ENCODE measurements around the gene SMOC2.

SMOC2 gene

DNA sequence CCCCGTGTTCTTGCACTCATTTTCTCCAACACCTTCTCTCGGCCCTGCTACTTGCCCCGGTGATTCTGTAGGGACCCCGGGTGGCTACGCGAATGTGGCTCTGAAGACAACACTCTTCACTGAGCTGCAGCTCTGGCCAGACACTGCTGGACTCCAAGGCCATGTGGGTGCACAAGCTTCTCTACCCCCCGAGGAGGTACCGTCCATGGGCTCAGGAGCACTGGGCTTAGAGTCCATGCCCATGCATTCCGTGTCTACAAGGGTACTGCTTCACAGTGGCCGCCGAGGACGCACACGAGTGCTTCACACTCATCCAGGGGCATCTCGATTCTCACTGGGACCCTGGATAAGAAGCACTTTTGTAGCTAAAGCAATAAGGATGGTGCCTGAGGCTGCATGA is 59.5 kb downstream of the SMOC2 start:
- Histone ChIP-seq H3K4me3 (no peak overlapping the region), H3K9ac (ENCODE audit: insufficient read length) (no peak overlapping the region), H3K36me3 (ENCODE audit: insufficient read depth, low read length) (no peaks in the 10 kb centered on the region), H3K9me3 (ENCODE audit: low read depth, low read length) (no peaks in the 10 kb centered on the region), H3K27ac (no peak overlapping the region)
- TF ChIP-seq FOXP2 (optimal IDR thresholded peaks at IDR 0.05; ENCODE audit: control extremely low read depth, extremely low read length, insufficient read depth) (no peak), EZH2 (IDR thresholded peaks at IDR 0.05) (no peak), POLR2AphosphoS5 (IDR thresholded peaks at IDR 0.05; ENCODE audit: borderline replicate concordance, low read depth, low read length) (no peak)
- no peak for DNase-seq (ENCODE audit: low read depth, low spot score)

DNA sequence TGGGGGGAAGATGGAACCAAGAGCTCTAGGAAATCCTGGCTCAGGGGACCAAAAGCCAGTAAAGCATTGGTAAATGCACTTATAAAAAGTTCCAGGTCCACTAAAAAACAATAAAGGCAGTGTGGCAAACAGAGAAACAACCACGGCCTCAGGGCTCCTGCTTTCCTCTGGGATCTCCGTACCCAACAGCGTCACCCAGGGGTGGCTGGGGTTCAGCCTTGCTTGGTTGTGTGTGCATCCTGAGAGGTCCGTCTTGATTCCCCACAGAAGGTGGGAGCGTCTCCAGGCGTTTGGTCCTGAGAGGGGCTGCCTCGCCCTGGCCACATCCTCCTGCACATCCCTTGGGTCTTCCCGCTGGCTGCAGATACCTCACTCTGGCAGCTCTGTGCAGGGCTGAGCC is 60.6 kb downstream of the SMOC2 start:
- Histone ChIP-seq H3K9me3 (ENCODE audit: low read depth, low read length) (no peaks in the 10 kb centered on the region), H3K9ac (ENCODE audit: insufficient read length) (no peak overlapping the region), H3K36me3 (ENCODE audit: insufficient read depth, low read length) (no peaks in the 10 kb centered on the region), H3K4me3 (no peak overlapping the region), H3K27ac (no peak overlapping the region)
- TF ChIP-seq FOXP2 (optimal IDR thresholded peaks at IDR 0.05; ENCODE audit: control extremely low read depth, extremely low read length, insufficient read depth) = no peak
- TF ChIP-seq POLR2AphosphoS5 (IDR thresholded peaks at IDR 0.05; ENCODE audit: borderline replicate concordance, low read depth, low read length) = no peak
- TF ChIP-seq EZH2 (IDR thresholded peaks at IDR 0.05) = no peak
- no peak for DNase-seq (ENCODE audit: low read depth, low spot score)

DNA sequence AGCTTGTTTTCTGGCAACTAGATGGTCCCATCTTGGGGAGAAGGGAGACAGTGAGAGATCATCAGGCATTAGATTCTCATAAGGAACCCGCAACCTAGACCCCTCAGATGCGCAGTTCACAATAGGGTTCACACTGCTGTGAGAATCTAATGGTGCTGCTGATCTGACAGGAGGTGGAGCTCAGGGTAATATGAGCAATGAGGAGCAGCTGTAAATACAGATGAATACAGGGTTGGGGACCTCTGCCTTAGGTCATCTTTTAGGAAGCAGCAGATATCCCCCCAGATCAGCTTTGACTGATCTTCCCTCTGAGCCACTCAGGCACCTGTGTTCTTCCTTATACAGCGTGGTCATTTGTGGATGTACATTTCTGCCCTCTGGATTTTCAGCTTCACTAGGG is 63.4 kb downstream of the SMOC2 start:
- Histone ChIP-seq H3K9ac (ENCODE audit: insufficient read length) (no peak overlapping the region), H3K27ac (no peak overlapping the region), H3K9me3 (ENCODE audit: low read depth, low read length) (no peaks in the 10 kb centered on the region), H3K4me3 (no peak overlapping the region), H3K36me3 (ENCODE audit: insufficient read depth, low read length) (no peaks in the 10 kb centered on the region)
- TF ChIP-seq FOXP2 (optimal IDR thresholded peaks at IDR 0.05; ENCODE audit: control extremely low read depth, extremely low read length, insufficient read depth) (no peak), EZH2 (IDR thresholded peaks at IDR 0.05) (no peak)
- DNase-seq (ENCODE audit: low read depth, low spot score) = no peak

DNA sequence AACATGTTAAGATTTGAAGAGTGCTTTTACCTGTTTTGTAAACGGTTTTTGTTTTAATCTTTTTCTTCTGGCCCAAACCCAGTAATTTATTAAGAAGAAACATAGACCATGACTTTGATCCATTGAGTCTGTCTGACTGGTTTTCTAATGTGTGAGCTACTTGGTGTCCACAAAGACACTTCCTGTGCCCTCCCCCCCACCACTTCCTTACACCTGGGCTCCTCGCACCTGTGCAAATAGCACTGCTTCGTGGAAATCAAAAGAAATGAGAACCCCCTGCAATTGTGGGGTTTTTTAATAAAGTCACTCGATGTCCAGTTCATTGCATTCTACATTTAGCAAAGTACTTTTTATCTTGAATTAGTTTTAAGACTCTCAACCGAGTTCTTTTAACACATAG is 65.5 kb downstream of the SMOC2 start:
- H3K9ac ChIP-seq (ENCODE audit: insufficient read length) = no peak overlapping the region
- H3K27ac ChIP-seq = no peak overlapping the region
- no peaks in the 10 kb centered on the region for H3K36me3 ChIP-seq (ENCODE audit: insufficient read depth, low read length)
- no peak for DNase-seq (ENCODE audit: low read depth, low spot score)
- no peaks in the 10 kb centered on the region for H3K9me3 ChIP-seq (ENCODE audit: low read depth, low read length)
- TF ChIP-seq EZH2 (IDR thresholded peaks at IDR 0.05) (no peak), POLR2AphosphoS5 (IDR thresholded peaks at IDR 0.05; ENCODE audit: borderline replicate concordance, low read depth, low read length) (no peak), FOXP2 (optimal IDR thresholded peaks at IDR 0.05; ENCODE audit: control extremely low read depth, extremely low read length, insufficient read depth) (no peak)
- H3K4me3 ChIP-seq = no peak overlapping the region

DNA sequence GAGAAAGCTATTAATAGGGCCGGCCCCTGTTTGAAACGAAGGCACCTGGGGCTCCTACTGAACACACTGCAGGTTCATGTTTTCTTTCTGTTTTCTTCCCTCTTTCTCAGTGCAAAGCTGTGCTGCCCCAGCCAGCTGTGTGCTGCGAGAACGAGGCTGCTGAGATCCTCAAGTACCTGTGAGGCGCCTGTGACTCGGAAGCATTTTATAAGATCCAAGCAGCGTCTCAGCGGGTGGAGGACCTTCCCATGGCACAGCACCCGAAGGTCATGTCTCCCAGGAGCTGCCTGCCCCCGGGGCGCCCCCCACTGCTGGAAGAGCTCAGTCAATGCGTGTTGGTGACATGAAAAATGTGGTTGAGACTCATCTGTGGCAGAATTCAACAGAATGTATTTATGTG is 66.3 kb downstream of the SMOC2 start:
- Histone ChIP-seq H3K9me3 (ENCODE audit: low read depth, low read length) (no peaks in the 10 kb centered on the region), H3K4me3 (no peak overlapping the region), H3K9ac (ENCODE audit: insufficient read length) (no peak overlapping the region), H3K27ac (no peak overlapping the region), H3K36me3 (ENCODE audit: insufficient read depth, low read length) (no peaks in the 10 kb centered on the region)
- TF ChIP-seq EZH2 (IDR thresholded peaks at IDR 0.05) (peak; percentile 28), FOXP2 (optimal IDR thresholded peaks at IDR 0.05; ENCODE audit: control extremely low read depth, extremely low read length, insufficient read depth) (no peak)
- no peak for DNase-seq (ENCODE audit: low read depth, low spot score)

DNA sequence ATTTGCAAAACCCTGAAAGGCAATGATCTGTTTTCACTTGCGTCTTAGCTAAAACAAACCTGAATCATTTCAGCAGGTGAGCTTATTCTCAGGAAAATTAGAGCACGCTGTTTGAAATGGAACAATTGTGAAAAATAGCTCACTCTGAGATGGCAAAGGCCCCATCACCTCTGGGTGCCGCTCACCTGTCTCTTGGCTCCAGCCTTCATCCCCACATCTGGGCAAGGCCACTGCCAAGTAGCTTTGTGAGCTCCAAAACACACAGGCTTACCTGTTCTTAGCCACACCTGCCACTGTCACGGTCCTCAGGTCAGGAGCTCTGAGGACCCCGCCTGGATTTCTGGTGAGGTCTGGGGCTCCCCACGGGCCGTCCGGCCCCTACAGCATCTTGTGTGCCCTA is 66.7 kb downstream of the SMOC2 start:
- no peak overlapping the region for H3K9ac ChIP-seq (ENCODE audit: insufficient read length)
- no peaks in the 10 kb centered on the region for H3K9me3 ChIP-seq (ENCODE audit: low read depth, low read length)
- H3K4me3 ChIP-seq = no peak overlapping the region
- H3K27ac ChIP-seq = no peak overlapping the region
- no peak for TF ChIP-seq POLR2AphosphoS5 (IDR thresholded peaks at IDR 0.05; ENCODE audit: borderline replicate concordance, low read depth, low read length)
- H3K36me3 ChIP-seq (ENCODE audit: insufficient read depth, low read length) = no peaks in the 10 kb centered on the region
- no peak for DNase-seq (ENCODE audit: low read depth, low spot score)

DNA sequence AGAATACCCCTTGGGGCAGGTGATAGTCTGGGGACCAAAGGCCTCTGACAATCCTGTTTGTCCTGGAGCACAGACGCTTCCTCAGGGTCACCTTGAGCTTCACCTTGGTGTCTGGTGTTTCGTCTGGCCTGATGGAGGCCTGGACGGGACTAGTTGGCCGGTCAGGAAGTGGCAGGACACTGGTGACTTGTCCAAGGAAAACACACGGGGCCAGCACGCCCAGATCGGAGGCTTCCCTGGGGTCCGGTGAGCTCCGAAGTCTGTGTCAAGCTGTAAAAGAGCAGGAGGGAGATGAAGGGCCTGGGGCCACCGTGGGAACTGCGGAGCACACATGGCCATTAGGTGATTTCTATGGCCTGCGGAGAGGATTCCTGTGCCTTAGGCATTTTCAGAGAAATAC is 67.9 kb downstream of the SMOC2 start:
- DNase-seq (ENCODE audit: low read depth, low spot score) = no peak
- TF ChIP-seq POLR2AphosphoS5 (IDR thresholded peaks at IDR 0.05; ENCODE audit: borderline replicate concordance, low read depth, low read length) (no peak), FOXP2 (optimal IDR thresholded peaks at IDR 0.05; ENCODE audit: control extremely low read depth, extremely low read length, insufficient read depth) (no peak), EZH2 (IDR thresholded peaks at IDR 0.05) (no peak)
- Histone ChIP-seq H3K4me3 (no peak overlapping the region), H3K9me3 (ENCODE audit: low read depth, low read length) (no peaks in the 10 kb centered on the region), H3K9ac (ENCODE audit: insufficient read length) (no peak overlapping the region), H3K36me3 (ENCODE audit: insufficient read depth, low read length) (no peaks in the 10 kb centered on the region), H3K27ac (no peak overlapping the region)

DNA sequence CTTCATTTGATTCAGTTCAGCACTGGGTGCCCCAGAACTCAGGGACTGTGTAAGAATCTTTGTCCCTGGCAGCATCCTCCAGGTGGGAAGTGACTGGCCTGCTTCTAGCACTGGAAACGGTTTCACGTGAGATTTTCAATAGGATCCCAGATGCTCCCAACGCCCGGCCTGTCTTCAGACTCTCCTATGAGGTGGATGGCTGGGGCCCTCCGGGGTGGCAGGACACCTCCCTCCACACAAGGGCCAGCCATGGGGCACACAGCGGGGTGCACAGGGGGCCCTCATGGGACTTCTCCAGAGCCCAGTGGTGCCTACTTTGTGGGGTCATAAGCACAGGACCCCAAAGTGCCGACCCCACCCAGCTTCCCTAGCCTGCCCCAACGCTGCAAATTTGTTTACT is 72.8 kb downstream of the SMOC2 start:
- Histone ChIP-seq H3K27ac (no peak overlapping the region), H3K36me3 (ENCODE audit: insufficient read depth, low read length) (no peaks in the 10 kb centered on the region), H3K4me3 (no peak overlapping the region), H3K9ac (ENCODE audit: insufficient read length) (no peak overlapping the region), H3K9me3 (ENCODE audit: low read depth, low read length) (no peaks in the 10 kb centered on the region)
- no peak for DNase-seq (ENCODE audit: low read depth, low spot score)
- TF ChIP-seq FOXP2 (optimal IDR thresholded peaks at IDR 0.05; ENCODE audit: control extremely low read depth, extremely low read length, insufficient read depth) (no peak), EZH2 (IDR thresholded peaks at IDR 0.05) (no peak), POLR2AphosphoS5 (IDR thresholded peaks at IDR 0.05; ENCODE audit: borderline replicate concordance, low read depth, low read length) (no peak)

DNA sequence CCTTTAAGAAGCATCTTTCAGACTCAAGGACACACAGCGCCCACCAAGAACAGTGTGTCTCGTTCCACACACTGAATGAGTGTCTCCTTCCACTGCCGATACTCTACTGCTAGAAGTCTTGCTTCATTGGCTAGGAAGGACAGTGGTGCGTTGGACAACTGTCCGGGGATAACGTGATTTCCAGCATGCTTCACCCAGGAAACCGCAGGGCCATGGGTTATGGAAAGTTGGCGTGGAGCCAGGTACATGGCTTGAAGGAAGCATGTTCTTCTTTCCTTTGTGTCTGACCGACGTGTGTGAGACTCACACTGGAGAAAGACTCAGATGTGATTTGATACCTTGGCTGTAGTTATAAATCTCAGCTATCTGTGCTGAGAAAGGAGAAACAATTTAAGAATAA is 73.2 kb downstream of the SMOC2 start:
- DNase-seq (ENCODE audit: low read depth, low spot score) = no peak
- Histone ChIP-seq H3K36me3 (ENCODE audit: insufficient read depth, low read length) (no peaks in the 10 kb centered on the region), H3K27ac (no peak overlapping the region), H3K9me3 (ENCODE audit: low read depth, low read length) (no peaks in the 10 kb centered on the region), H3K4me3 (no peak overlapping the region), H3K9ac (ENCODE audit: insufficient read length) (no peak overlapping the region)
- no peak for TF ChIP-seq EZH2 (IDR thresholded peaks at IDR 0.05)
- no peak for TF ChIP-seq FOXP2 (optimal IDR thresholded peaks at IDR 0.05; ENCODE audit: control extremely low read depth, extremely low read length, insufficient read depth)
- no peak for TF ChIP-seq POLR2AphosphoS5 (IDR thresholded peaks at IDR 0.05; ENCODE audit: borderline replicate concordance, low read depth, low read length)
